Stomach (tissue), 4 donors: ENCODE results near the gene PPP1R14C.

ENCODE experiments used
- POLR2A ChIP-seq, 4 donors: fragments of 450-650 bp; IDR thresholded peaks; one replicate each; pipeline ENCODE4 v1.6.1; 2016; ENCODE audit warnings: antibody characterized with exemption in 4 of 4, control low read depth in 2 of 4, mild to moderate bottlenecking in 1 of 4, moderate library complexity in 1 of 4
- POLR2AphosphoS5 ChIP-seq, 3 donors: sonication (generic); formaldehyde crosslinking; IDR thresholded peaks; one replicate each; pipeline ENCODE4 v1.6.1; 2016; ENCODE audit warnings: antibody characterized with exemption in 3 of 3

DNA sequence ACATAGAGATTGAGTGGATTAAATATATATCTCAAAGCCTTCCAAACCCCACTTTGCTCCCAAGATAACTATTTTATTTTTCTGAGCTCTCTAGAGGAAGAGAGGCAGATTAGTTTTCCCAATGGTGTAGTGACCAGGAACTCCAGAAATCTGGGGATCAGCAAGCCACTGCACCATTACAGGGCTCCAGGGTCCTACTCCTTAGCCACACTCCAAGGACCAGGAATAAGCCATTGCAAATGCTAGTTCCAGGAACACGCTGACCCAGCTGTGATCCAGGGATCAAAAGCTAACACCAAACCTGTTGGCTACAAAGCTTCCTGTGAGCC lies 128.3 kb downstream of the PPP1R14C start:
- TF ChIP-seq POLR2AphosphoS5 (IDR thresholded peaks at IDR 0.05) (no peak), POLR2A (IDR thresholded peaks at IDR 0.05) (no peak)
